Measurements from ENCODE around the gene VPS18. TPM values are rescaled to one million over a fixed set of nuclear protein-coding genes. Genes with fewer than 3 reads are reported as not detected.

Gene VPS18
- total RNA-seq, 1 experiment from 2014 or later, result 13.3 TPM

DNA sequence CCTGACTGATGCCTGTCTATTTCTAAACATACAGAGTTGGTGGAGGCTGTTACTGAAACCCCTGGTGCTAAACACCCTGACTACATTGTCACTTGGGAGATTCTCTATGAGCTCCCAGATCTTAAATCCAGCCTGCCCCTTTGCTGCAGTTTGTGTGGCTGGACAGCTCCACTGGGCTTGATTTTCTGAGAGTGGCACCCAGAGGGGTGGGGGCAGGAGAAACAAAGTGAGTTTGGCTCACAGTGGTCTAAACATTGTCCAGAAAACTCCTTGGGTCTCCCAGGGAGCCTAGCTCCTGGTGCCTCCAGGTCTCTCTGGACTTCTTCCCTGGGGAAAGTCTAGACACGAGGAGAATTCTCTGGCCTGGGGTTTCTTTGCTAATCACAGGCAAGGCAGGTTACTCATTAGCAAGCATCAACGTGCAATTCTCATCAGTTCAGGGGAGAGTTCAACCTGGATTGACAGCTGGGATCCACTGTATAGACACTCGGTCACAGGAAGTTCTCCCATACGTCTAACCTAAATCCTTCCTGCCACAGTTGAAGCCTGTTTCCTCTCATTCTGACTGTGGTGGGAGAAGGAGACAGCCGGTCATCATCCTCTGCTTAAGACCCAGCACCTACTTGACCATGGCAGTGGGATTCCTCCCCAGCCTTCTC lies 27.8 kb downstream of the VPS18 start:
- DNase-seq (ENCODE audit: low spot score), result no peak

DNA sequence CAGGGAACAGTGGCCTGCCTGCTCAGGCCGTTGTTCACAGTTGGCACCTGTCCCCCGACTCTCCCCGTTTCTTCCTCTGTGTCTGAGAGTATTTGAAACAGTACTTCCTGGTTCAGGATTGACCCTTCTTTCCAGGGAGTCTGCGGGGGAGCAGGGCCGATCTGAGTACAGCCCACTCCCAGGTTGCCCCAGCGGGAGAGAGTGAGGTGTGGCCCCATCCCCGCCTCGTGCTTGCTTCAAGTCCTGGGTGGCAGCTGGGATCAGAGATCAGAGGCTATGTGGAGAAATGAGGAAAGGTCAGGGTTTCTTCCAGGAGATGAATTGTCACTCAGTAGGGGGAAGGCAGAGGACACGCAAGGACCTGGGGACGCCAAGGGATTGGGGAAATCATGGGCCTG lies 28.4 kb downstream of the VPS18 start:
- DNase-seq (ENCODE audit: low spot score), result no peak

DNA sequence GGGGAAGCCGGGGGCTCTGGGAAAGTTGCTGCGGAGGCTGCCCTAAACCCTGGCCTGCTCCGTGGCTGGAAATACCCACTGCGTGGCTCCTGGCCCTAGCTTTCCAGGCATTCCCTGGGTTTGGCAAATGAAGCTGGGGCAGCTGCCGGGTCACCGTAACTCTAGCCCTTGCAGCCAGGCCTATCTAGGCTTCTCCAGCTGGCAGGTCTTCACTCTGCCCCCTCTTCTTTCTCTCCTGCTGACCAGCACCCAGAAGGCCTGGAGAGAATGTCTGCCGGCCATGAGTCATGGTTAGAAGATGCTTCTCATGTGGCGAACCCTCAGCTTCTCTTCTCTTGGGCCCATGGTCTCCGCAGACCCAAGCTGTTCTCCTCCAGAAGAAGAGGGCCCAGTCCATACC lies 29.3 kb downstream of the VPS18 start:
- no peak for DNase-seq (ENCODE audit: low spot score)

DNA sequence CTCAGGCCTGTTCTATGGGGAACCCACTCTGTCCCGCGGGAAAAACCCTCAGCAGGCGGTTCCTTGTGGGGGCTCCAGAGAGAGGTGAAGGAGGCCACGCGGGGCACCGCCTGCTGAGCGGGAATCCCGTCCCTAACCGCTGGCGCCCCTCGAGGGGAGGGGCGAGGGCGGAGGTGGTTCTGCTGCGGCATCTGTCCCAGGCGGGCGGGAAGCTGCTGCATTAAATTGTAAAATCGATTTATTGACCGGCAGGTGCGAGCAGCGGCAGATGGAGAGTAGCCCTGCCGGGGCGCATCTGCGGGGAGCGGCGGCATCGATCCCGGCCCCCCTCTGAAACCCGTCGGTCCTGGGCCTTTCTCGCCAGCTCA lies 31.2 kb downstream of the VPS18 start:
- DNase-seq (ENCODE audit: low spot score), result no peak

DNA sequence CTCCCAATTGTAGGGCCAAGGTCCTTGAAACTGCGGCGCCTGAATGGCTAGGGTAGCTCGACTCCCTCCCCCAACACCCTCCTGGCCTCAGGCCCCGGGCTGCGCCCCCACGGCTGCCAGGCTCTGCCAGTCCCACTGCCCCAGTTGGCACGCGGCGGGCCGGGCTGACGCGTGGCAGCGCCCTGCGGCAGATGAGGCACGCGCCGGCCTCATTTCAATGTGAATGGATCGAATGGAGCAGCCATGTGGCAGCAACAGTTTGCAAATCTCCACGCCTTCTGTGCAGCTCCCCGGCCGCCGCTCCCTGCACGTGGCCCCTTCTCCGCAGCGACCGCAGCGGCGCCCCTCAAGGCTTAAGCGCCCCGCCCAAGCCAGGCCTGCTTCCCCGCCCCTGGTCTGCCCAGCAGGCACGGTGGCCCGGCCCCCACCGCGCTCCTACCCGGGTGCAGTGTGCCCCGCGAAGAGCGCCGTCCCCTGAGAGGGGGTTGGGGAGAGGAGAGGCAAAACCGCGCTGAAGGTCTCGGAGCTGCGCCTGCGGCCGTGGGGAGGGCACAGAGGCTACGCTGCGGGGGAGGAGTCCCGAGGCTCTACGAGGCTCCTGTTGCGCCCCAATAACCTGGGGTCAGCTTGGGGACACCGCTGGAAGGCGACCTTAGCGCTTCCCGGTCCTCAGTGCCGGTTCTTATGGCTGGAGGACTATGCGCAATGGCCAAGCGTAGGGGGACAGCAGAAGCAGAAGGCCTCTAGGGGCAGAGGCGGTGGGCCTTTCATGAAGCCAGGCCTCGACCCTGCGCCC lies 31.8 kb downstream of the VPS18 start:
- no peak for DNase-seq (ENCODE audit: low spot score)

DNA sequence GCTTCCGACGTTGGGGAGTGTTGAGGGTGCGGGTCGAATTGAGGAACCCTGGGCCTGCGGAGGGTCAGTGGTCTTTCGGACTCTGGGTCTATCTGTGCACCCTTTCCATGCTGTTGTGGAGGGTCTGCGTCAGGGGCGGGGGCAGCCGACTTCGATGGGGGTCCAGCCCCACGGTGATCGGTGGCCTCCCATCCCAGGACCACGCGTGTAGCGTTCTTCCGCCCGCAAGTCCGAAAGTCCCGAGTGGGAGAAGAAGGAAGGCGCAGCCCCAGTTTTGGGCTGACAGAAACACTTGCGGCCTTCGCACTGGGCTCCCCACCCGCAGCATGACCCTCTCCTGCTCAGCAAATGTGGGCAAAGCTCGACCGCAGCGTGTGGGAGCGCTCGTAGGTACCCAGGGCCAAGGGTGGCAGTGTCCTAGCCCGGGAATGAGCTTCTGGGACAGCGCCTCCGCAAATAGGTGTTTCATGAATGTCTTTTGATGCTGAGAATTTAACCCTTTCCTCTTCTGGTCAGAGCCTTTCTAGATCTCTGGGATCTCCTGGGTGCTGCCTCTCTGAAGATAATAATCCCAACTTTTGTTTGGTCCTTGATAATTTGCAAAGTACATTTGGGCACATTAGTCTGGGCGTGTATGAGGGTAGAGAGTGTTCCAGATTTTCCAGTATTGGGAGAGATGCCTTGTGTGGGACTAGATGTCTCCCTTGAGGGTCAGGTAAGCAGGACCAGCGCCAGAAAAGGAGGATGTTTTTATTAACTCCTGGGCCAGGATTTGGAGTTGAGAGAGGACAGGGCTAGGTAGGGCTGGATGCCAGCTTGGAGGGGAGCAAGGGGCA lies 32.6 kb downstream of the VPS18 start:
- DNase-seq (ENCODE audit: low spot score), result no peak

DNA sequence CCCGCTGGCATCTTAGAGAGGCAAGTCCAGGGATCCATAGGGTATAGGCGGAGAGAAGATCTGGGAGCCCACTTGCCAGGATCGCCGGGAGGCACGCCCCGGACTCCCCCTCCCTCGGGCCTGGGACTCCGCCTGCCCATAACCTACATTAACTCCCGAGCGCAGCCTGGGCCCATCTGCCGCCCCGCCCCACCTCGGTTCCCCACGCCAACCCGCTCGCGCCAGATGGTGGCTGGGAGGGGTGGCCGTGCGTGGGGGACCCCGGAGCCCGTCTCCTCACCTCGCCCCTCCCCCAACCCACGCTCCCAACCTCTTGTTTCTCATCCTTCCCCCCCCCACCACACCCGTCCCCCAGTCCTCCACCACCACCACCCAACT lies 33.2 kb downstream of the VPS18 start:
- no peak for DNase-seq (ENCODE audit: low spot score)

DNA sequence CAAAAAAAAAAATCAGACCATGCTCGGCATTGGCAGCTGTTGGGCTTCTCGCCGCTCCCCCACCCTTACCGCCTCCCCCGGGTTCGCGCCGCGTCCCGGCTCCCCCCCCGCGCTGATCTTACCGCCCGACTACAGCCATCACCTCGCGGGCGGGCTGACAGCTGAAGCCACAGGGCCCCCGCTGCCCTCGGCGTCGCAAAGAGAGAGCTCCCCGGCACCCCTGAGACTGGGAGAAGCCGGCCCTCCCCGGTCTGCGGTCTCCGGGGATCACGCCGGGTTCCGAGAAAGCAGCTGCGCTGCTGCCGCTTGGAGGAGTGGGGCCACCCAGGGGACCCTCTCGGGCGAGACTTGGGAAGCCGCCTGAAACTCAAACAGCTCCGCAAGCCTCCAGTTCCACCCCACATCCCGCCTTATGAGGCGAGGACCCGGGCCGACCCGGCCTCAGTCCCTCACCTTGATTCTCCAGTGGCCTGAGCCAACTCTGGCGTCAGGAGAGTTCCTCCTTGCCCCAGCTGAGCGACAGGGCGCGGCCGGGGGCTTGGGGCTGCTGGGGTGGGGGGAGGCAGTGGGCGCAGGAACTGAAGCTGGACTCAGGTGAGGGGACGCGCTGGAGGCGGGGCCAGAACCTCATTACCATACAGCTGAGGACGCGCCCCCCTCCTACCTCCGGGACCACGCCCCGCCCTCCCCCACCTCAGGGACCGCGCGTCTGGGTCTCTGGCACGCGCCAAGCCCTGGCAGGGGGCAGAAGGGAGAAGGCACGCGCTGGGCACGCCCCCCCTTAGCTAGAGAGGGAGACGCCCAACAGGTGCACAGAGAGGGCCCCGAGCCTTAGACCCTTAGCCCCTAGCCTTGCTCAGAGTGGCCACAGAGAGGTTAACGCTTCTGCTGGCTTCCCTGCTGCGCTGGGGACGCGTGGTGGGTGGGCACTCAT lies 33.9 kb downstream of the VPS18 start:
- no peak for DNase-seq (ENCODE audit: low spot score)

DNA sequence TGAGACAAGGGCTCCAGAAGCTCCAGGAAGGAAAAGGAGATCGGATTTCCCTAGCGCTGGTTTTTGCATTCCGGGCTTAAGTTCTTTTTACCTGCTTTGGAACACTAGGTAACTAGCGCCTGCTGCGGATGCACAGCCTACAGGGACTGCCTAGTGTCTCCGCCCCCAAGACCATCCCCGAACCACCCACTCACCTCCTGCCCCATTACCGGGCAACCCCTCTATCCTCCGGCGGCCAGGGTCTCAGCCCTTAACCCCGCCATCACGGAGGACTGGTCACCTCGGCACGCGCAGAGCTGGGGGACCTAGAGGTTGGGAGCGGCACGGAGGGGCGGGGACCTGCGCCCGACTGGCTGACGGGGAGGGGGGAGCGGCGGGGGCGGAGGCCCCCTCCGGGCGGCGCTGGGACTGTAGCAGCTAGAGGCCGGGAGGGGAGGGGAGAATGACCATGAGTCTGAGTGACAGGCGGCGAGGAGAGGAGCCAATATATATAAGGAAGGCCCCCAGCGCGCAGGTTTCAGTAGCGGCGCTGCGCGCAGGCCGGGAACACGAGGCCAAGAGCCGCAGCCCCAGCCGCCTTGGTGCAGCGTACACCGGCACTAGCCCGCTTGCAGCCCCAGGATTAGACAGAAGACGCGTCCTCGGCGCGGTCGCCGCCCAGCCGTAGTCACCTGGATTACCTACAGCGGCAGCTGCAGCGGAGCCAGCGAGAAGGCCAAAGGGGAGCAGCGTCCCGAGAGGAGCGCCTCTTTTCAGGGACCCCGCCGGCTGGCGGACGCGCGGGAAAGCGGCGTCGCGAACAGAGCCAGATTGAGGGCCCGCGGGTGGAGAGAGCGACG lies 34.8 kb downstream of the VPS18 start, which contains the start of gene DLL4:
TSS of gene DLL4 (plus strand) at position 520 of the 839 bp plus-strand sequence. CDS start 329 bp downstream, outside the sequence.
- DNase-seq (ENCODE audit: low spot score), result no peak

DNA sequence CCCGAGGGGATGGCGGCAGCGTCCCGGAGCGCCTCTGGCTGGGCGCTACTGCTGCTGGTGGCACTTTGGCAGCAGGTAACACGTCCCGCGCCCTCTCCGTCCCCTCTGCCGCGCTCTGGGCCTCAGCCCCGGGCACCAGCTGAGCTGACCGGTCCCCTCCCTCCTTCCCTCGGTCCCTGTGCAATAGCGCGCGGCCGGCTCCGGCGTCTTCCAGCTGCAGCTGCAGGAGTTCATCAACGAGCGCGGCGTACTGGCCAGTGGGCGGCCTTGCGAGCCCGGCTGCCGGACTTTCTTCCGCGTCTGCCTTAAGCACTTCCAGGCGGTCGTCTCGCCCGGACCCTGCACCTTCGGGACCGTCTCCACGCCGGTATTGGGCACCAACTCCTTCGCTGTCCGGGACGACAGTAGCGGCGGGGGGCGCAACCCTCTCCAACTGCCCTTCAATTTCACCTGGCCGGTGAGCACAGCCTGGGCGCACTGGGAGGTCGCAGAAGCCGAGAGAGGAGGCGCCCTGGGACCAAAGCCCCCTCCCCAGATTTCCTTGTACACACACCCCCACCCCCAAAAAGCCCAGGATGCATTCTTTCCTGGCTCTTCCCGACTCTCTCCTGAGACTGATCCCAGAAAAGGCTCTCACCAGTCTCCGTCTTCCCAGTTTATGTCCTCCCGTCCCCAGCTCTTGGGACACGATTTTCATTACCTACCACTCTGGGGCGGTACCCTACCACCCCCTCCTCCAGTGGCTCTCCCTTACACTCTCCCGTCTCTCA lies 35.6 kb downstream of the VPS18 start:
- no peak for DNase-seq (ENCODE audit: low spot score)

DNA sequence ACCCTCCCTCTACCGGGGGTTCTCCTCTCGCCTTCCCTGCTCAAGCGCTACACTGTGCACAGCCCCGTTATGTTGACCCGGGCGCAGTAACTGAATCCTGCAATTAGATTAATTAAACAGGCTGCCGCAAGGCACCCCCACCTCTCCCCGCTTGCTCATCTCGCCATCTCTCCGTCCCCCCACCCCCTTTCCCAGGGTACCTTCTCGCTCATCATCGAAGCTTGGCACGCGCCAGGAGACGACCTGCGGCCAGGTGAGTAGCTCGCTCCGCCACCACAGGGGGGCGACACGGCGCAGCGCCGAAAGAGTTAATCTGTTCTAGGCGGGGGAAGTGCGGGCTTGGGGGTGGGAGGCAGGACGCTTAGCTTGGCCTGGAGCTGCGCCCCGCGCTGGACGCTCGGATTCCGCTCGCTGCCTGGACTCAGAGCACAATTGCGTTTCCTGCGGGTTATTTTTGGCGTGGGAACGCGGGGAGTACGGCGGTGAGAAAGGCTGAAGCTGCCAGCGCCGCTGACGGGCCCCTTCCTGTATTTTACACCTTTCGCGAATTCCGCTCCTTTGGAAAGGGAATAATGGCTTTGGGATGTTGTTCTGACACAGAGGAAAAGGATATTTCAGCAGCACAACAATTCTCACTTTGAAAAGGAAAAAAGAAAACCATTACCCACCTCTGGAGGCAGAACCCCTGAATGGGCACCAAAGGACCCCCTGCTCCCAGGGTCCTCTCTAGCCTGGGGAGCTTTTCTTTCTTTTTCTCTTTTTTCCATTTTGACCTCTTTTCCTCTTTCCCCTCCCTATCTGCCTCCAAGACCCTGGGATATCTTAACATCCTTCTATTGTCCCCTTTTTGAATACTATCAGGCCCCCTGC lies 36.4 kb downstream of the VPS18 start:
- DNase-seq (ENCODE audit: low spot score), result no peak

DNA sequence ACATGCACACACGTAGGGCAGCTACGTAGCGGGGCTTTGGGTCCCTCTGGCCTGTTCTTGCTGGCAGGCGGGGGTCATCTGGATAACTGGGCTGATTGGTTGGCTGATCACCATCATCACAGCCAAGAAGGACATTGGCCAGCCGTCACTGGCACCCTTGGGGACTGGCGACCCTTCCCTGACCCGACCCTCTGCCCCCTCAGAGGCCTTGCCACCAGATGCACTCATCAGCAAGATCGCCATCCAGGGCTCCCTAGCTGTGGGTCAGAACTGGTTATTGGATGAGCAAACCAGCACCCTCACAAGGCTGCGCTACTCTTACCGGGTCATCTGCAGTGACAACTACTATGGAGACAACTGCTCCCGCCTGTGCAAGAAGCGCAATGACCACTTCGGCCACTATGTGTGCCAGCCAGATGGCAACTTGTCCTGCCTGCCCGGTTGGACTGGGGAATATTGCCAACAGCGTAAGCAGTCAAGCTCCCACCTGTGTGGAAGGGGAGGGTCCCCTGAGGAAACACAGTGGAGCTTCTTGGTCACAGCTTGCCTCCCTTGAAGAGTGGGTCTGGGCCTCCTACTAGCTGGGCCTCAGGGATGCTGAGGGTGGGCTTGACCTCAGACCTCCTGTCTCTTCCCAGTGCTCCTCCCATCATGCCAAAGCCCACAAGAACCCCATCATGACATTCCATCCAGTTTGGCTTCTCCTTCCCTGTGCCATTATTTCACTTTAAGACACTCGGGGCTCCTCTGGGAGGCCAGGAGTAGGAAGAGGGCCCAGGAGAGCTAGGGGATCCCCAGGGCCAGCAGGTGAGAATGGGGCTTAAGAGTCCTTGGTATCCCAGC lies 37.3 kb downstream of the VPS18 start:
- DNase-seq (ENCODE audit: low spot score), result no peak

DNA sequence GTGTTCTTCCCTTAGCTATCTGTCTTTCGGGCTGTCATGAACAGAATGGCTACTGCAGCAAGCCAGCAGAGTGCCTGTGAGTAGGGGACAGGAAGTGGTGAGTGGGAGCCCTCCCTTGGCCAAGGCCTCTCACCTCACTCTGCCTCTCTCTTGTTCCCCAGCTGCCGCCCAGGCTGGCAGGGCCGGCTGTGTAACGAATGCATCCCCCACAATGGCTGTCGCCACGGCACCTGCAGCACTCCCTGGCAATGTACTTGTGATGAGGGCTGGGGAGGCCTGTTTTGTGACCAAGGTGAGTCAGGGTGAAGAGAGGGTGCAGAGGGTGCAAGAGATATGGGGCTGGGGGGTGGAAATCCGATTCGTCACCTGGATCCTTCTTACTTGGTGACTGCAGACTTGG lies 37.9 kb downstream of the VPS18 start:
- DNase-seq (ENCODE audit: low spot score), result no peak

DNA sequence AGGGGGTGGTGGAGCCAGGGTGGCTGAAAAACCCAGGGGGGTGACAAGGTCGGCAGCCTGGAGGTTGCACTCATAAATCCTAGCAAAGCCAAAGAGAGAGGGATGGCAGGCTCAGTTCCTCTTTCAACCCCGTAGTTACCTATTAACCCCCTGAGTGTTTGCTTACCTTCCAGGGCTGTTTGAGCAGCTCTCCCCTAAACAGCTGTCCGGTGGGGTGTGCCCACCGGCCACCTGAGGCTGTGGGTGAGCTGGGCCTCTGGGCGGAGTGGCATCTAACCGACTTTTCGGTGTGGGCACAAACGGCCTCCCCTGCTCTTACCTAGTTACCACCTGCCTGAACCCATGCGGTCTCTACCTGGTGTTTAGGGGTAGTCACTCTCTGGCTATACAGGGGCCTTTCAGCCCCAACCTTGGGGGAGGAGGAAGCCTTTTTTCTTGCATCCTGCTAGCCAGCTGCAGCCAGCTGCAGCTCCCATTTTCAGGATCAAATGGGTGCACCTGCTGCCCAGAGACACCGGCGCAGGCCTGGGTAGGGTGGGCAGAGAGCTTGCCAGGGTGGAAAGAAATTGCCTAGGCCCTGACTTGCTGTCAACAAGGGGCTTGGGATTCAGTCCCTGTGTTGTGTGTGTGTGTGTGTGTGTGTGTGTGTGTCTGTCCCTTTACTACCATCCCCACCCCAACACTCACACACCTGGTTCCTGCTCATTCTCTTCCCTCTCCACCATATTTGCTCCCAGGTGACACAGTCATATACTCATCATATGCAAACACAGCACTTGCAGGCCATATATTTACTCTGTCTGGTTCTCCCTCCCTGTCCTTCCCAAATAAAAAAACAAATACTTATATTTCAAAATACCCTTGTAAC lies 38.6 kb downstream of the VPS18 start:
- DNase-seq (ENCODE audit: low spot score), result no peak

DNA sequence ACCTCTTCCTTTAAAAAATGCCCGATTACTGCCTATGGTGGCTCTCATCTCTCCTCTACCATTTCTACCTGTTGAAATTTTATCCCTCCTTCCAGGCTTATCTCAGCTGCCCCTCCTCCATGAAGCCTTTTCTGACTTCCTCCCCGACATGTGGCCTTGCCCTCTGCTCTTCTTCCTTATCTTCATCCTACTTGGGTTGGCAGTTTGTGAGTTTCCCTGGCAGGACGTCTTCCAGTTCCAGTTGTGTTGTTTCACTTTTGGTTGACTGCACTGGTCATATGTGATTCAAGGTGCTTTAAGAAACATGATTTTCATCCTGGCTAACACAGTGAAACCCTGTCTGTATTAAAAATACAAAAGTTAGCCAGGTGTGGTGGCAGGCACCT lies 39.3 kb downstream of the VPS18 start:
- no peak for DNase-seq (ENCODE audit: low spot score)

DNA sequence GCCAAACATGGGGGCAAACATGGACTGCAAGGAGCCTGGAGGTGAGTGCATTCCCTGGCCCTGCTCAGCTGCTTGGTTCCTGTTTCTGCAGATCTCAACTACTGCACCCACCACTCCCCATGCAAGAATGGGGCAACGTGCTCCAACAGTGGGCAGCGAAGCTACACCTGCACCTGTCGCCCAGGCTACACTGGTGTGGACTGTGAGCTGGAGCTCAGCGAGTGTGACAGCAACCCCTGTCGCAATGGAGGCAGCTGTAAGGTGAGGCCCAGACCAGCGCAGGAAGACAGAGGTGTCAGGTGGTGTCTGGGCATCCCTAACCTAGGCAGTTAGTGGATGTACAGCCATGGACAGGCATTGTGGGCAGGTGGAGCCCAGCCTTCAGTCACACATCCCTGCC lies 40.2 kb downstream of the VPS18 start:
- no peak for DNase-seq (ENCODE audit: low spot score)

DNA sequence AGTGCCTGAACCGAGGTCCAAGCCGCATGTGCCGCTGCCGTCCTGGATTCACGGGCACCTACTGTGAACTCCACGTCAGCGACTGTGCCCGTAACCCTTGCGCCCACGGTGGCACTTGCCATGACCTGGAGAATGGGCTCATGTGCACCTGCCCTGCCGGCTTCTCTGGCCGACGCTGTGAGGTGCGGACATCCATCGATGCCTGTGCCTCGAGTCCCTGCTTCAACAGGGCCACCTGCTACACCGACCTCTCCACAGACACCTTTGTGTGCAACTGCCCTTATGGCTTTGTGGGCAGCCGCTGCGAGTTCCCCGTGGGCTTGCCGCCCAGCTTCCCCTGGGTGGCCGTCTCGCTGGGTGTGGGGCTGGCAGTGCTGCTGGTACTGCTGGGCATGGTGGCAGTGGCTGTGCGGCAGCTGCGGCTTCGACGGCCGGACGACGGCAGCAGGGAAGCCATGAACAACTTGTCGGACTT lies 42.0 kb downstream of the VPS18 start:
- DNase-seq (ENCODE audit: low spot score), result no peak

Measured in H4 (cell line).